Naive thymus-derived CD8-positive, alpha-beta T cell (primary cell): ENCODE measurements around the gene BNIP2. TPM values are rescaled to one million over a fixed set of nuclear protein-coding genes. Genes with fewer than 3 reads are reported as not detected.
"Not testable (repeated sequence)": the region's sequence is repeated elsewhere in the genome, so short reads cannot be mapped to it uniquely, and the experiment has no call there.

Experiments used
- ATAC-seq, 2 donors: fragments of 150-1000 bp; cut with Tn5 transposase in 1 of 2; sonication (Bioruptor Pico), chemical (Tn5 transposase) in 1 of 2; 1 replicate in 1 of 2; 2 replicates in 1 of 2; pipeline ENCODE4 v1.10.0; 2021; ENCODE audit warnings: mild to moderate bottlenecking in 2 of 2, moderate library complexity in 2 of 2
- POLR2A ChIA-PET: fragments of 350-600 bp; sonication (Branson Sonifier 250); formaldehyde crosslinking; loops from one replicate; lab custom pipeline; 2021; ENCODE audit warnings: antibody characterized with exemption; lab: Charles Lee
- DNase-seq, 10 donors: peaks; one replicate each; pipeline versions ENCODE4 v3.0.0 to v3.0.0-alpha.2; 2020 to 2022
- H3K27ac Mint-ChIP-seq, 10 donors: one replicate each; pipeline ENCODE4 v1.8.0; 2020 to 2022; ENCODE audit warnings: mild to moderate bottlenecking in 10 of 10, mixed read lengths in 10 of 10, moderate library complexity in 4 of 10, inconsistent platforms in 1 of 10
- H3K27me3 Mint-ChIP-seq, 5 donors: one replicate each; pipeline ENCODE4 v1.8.0; 2021 to 2022; ENCODE audit warnings: mixed read lengths in 5 of 5
- H3K36me3 Mint-ChIP-seq, 3 donors: one replicate each; pipeline ENCODE4 v1.8.0; 2020 to 2022; ENCODE audit warnings: mixed read lengths in 3 of 3, mild to moderate bottlenecking in 2 of 3, inconsistent platforms in 1 of 3
- H3K4me1 Mint-ChIP-seq, 4 donors: one replicate each; pipeline ENCODE4 v1.8.0; 2021 to 2022; ENCODE audit warnings: mixed read lengths in 4 of 4
- H3K4me3 Mint-ChIP-seq, 10 donors: one replicate each; pipeline ENCODE4 v1.8.0; 2020 to 2022; ENCODE audit warnings: mild to moderate bottlenecking in 10 of 10, mixed read lengths in 10 of 10, moderate library complexity in 6 of 10, inconsistent platforms in 1 of 10
- H3K9me3 Mint-ChIP-seq, 9 donors: one replicate each; pipeline ENCODE4 v1.8.0; 2020 to 2022; ENCODE audit warnings: mixed read lengths in 9 of 9, mild to moderate bottlenecking in 3 of 9, inconsistent platforms in 1 of 9, moderate library complexity in 1 of 9
- polyA plus RNA-seq, 3 donors: library from polyadenylated mRNA; unstranded; fragments of 300-500 nt; fragmentation: Illumina TruSeq; gene quantifications; one replicate each; pipeline ENCODE4 v1.2.3, GENCODE V29; 2021
- total RNA-seq, 8 experiments: library from RNA in 2 of 8; stranded (reverse) in 2 of 8; gene quantifications; one replicate each; pipeline ENCODE4 v1.2.3 and lab custom pipeline; 2021 to 2026

Gene BNIP2
- total and polyA plus RNA-seq, 5 experiments from 2014 or later, result 92.2 to 118 (median 93.4) TPM

- no peak overlapping the region for H3K27ac Mint-ChIP-seq
- H3K27me3 Mint-ChIP-seq, result no peaks in the 10 kb centered on the region
- POLR2A ChIA-PET, result no interaction called here
- H3K4me1 Mint-ChIP-seq, result peaks cover 8 to 17% (median 13%) of the 10 kb centered on the region in 4 donors
- ATAC-seq (no peak), DNase-seq (no peak)
- no peaks in the 10 kb centered on the region for H3K9me3 Mint-ChIP-seq
- H3K36me3 Mint-ChIP-seq, result peaks cover 8 to 26% (median 18%) of the 10 kb centered on the region in 3 donors
- no peak overlapping the region for H3K4me3 Mint-ChIP-seq
Measured at GRCh38 chr15:59654046-59654445, 35.1 kb downstream of the BNIP2 start.

GRCh38 chr15:59649603-59650002 is 39.5 kb downstream of the BNIP2 start:
- no peaks in the 10 kb centered on the region for H3K27me3 Mint-ChIP-seq
- peak overlapping the region in 2 of 10 donors; percentile 3 to 9 for H3K27ac Mint-ChIP-seq

GRCh38 chr15:59647085-59647484 is 42.0 kb downstream of the BNIP2 start:
- H3K27me3 Mint-ChIP-seq, result no peaks in the 10 kb centered on the region
- POLR2A ChIA-PET, result no interaction called here
- ATAC-seq, result no peak
- peaks cover 0 to 61% (median 8%) of the 10 kb centered on the region in 3 donors for H3K36me3 Mint-ChIP-seq
- no peak for DNase-seq
- H3K4me3 Mint-ChIP-seq, result no peak overlapping the region
- H3K27ac Mint-ChIP-seq, result peak overlapping the region in 2 of 10 donors; percentile 62 to 68
- peaks cover 0 to 14% (median 9%) of the 10 kb centered on the region in 4 donors for H3K4me1 Mint-ChIP-seq
- no peaks in the 10 kb centered on the region for H3K9me3 Mint-ChIP-seq

More at GRCh38 chr15:59649603-59650002, 39.5 kb downstream of the BNIP2 start:
- DNase-seq, result no peak
- Mint-ChIP-seq H3K4me3 (no peak overlapping the region), H3K36me3 (peaks cover 8 to 51% (median 18%) of the 10 kb centered on the region in 3 donors), H3K4me1 (peaks cover 3 to 17% (median 12%) of the 10 kb centered on the region in 4 donors), H3K9me3 (no peaks in the 10 kb centered on the region)
- ATAC-seq, result no peak
- POLR2A ChIA-PET, result no interaction called here

- Mint-ChIP-seq H3K4me3 (no peak overlapping the region), H3K27ac (peak overlapping the region in 1 of 10 donors; percentile 18), H3K9me3 (no peaks in the 10 kb centered on the region), H3K27me3 (no peaks in the 10 kb centered on the region), H3K36me3 (peaks cover 0 to 61% (median 4%) of the 10 kb centered on the region in 3 donors), H3K4me1 (peaks cover 0 to 14% (median 9%) of the 10 kb centered on the region in 4 donors)
- POLR2A ChIA-PET, result no interaction called here
- ATAC-seq (no peak), DNase-seq (no peak)
Measured at GRCh38 chr15:59646277-59646676, 42.8 kb downstream of the BNIP2 start.

- Mint-ChIP-seq H3K4me1 (peaks cover 0 to 13% (median 9%) of the 10 kb centered on the region in 4 donors), H3K36me3 (peaks cover 0 to 62% (median 4%) of the 10 kb centered on the region in 3 donors)
- H3K27ac Mint-ChIP-seq, POLR2A ChIA-PET, ATAC-seq, DNase-seq, H3K9me3 Mint-ChIP-seq, H3K27me3 Mint-ChIP-seq, H3K4me3 Mint-ChIP-seq: not testable (repeated sequence)
Measured at GRCh38 chr15:59645812-59646211, 43.3 kb downstream of the BNIP2 start.

GRCh38 chr15:59644756-59645155 is 44.4 kb downstream of the BNIP2 start:
- H3K4me1 Mint-ChIP-seq, result peaks cover 0 to 13% (median 8%) of the 10 kb centered on the region in 4 donors
- DNase-seq, result no peak
- H3K4me3 Mint-ChIP-seq, result no peak overlapping the region
- H3K9me3 Mint-ChIP-seq, result no peaks in the 10 kb centered on the region
- POLR2A ChIA-PET, result no interaction called here
- H3K36me3 Mint-ChIP-seq, result peaks cover 0 to 62% (median 3%) of the 10 kb centered on the region in 3 donors
- H3K27ac Mint-ChIP-seq, result peak overlapping the region in 2 of 10 donors; percentile 1 to 56
- no peaks in the 10 kb centered on the region for H3K27me3 Mint-ChIP-seq
- no peak for ATAC-seq

GRCh38 chr15:59642351-59642750 is 46.8 kb downstream of the BNIP2 start:
- Mint-ChIP-seq H3K27ac (peak overlapping the region in 2 of 10 donors; percentile 5 to 6), H3K4me1 (peaks cover 0 to 13% (median 6%) of the 10 kb centered on the region in 4 donors), H3K36me3 (peaks cover 0 to 67% (median 5%) of the 10 kb centered on the region in 3 donors), H3K27me3 (no peaks in the 10 kb centered on the region), H3K4me3 (no peak overlapping the region), H3K9me3 (no peaks in the 10 kb centered on the region)
- ATAC-seq (no peak), DNase-seq (no peak)
- POLR2A ChIA-PET, result interaction anchor here (0.7 kb wide), 1 partner anchor 61 kb away, joined by 5 read pairs; no protein-coding TSS in a partner anchor

GRCh38 chr15:59637507-59637906 is 51.6 kb downstream of the BNIP2 start:
- ATAC-seq, H3K27me3 Mint-ChIP-seq, POLR2A ChIA-PET, DNase-seq, H3K4me1 Mint-ChIP-seq, H3K9me3 Mint-ChIP-seq, H3K4me3 Mint-ChIP-seq: not testable (repeated sequence)
- Mint-ChIP-seq H3K27ac (peak overlapping the region in 2 of 10 donors; percentile 1 to 41), H3K36me3 (peaks cover 2 to 55% (median 5%) of the 10 kb centered on the region in 3 donors)

- H3K27ac Mint-ChIP-seq, result peak overlapping the region in 2 of 10 donors; percentile 53 to 62
- DNase-seq, result no peak
- H3K9me3 Mint-ChIP-seq, result no peaks in the 10 kb centered on the region
- POLR2A ChIA-PET, result no interaction called here
- H3K4me3 Mint-ChIP-seq, result no peak overlapping the region
- peaks cover 5 to 45% (median 8%) of the 10 kb centered on the region in 3 donors for H3K36me3 Mint-ChIP-seq
- peaks cover 0 to 3% (median 1%) of the 10 kb centered on the region in 4 donors for H3K4me1 Mint-ChIP-seq
- no peak for ATAC-seq
- H3K27me3 Mint-ChIP-seq, result peaks cover 0 to 11% (median 0%) of the 10 kb centered on the region in 5 donors
Measured at GRCh38 chr15:59636184-59636583, 52.9 kb downstream of the BNIP2 start.

GRCh38 chr15:59632714-59633113 is 56.4 kb downstream of the BNIP2 start:
- no peaks in the 10 kb centered on the region for H3K9me3 Mint-ChIP-seq
- ATAC-seq (no peak), DNase-seq (no peak)
- POLR2A ChIA-PET, result no interaction called here
- H3K4me3 Mint-ChIP-seq, result no peak overlapping the region
- H3K27ac Mint-ChIP-seq, result no peak overlapping the region
- H3K4me1 Mint-ChIP-seq, result peaks cover 0 to 2% (median 0%) of the 10 kb centered on the region in 4 donors
- H3K27me3 Mint-ChIP-seq, result peaks cover 0 to 11% (median 0%) of the 10 kb centered on the region in 5 donors
- peaks cover 0 to 12% (median 8%) of the 10 kb centered on the region in 3 donors for H3K36me3 Mint-ChIP-seq

- Mint-ChIP-seq H3K4me3 (no peak overlapping the region), H3K36me3 (no peaks in the 10 kb centered on the region), H3K4me1 (peaks cover 0 to 2% (median 0%) of the 10 kb centered on the region in 4 donors), H3K9me3 (no peaks in the 10 kb centered on the region), H3K27me3 (peaks cover 0 to 23% (median 3%) of the 10 kb centered on the region in 5 donors), H3K27ac (peak overlapping the region in 1 of 10 donors; percentile 26)
- no peak for ATAC-seq
- POLR2A ChIA-PET, result no interaction called here
- peak in 2 of 10 donors; percentile 4 to 7 for DNase-seq
Measured at GRCh38 chr15:59622289-59622688, 66.8 kb downstream of the BNIP2 start.

GRCh38 chr15:59618406-59618805 is 70.7 kb downstream of the BNIP2 start:
- Mint-ChIP-seq H3K4me1 (peaks cover 2 to 10% (median 8%) of the 10 kb centered on the region in 4 donors), H3K4me3 (no peak overlapping the region), H3K36me3 (peaks cover 0 to 5% (median 3%) of the 10 kb centered on the region in 3 donors), H3K9me3 (peaks cover 0 to 8% (median 0%) of the 10 kb centered on the region in 9 donors), H3K27ac (peak overlapping the region in 1 of 10 donors; percentile 46), H3K27me3 (peaks cover 0 to 18% (median 10%) of the 10 kb centered on the region in 5 donors)
- DNase-seq (no peak), ATAC-seq (no peak)
- POLR2A ChIA-PET, result no interaction called here

GRCh38 chr15:59616379-59616778 is 72.7 kb downstream of the BNIP2 start:
- ATAC-seq (no peak), DNase-seq (no peak)
- POLR2A ChIA-PET, result no interaction called here
- Mint-ChIP-seq H3K36me3 (peaks cover 0 to 5% (median 3%) of the 10 kb centered on the region in 3 donors), H3K27me3 (peaks cover 2 to 27% (median 18%) of the 10 kb centered on the region in 5 donors), H3K27ac (no peak overlapping the region), H3K4me3 (no peak overlapping the region), H3K9me3 (peaks cover 0 to 8% (median 0%) of the 10 kb centered on the region in 9 donors), H3K4me1 (peaks cover 2 to 9% (median 8%) of the 10 kb centered on the region in 4 donors)
